IMR-90 (cell line): ENCODE data around the gene PPP6R3. TPM values are rescaled to one million over a fixed set of nuclear protein-coding genes. Genes with fewer than 3 reads are reported as not detected.

Experiments
- ATAC-seq: fragments of 200-7000 bp; cut with Tn5 transposase; 2 replicates; pipeline ENCODE4 v1.9.1; 2020; ENCODE audit warnings: low read depth, mild to moderate bottlenecking, moderate library complexity
- BruUV-seq: library from RNA; stranded (reverse); fragments of 400-500 nt; replicated peaks from 2 replicates; lab custom pipeline; 2021; lab: Mats Ljungman, UMichigan
- CTCF ChIA-PET: fragments of 300-600 bp; formaldehyde crosslinking; extraction: SDS; loops from one replicate; lab custom pipeline; 2021; ENCODE audit warnings: antibody characterized with exemption; lab: Yijun Ruan, JAX
- POLR2A ChIA-PET: fragments of 300-600 bp; sonication (Branson Sonifier 250); formaldehyde crosslinking; loops from one replicate; lab custom pipeline; 2022; ENCODE audit warnings: antibody characterized with exemption; ENCODE audit not compliant: unreplicated experiment; lab: Charles Lee
- DNase-seq: peaks from one replicate; pipeline ENCODE4 v3.0.0; 2013
- H2AFZ ChIP-seq: replicated peaks from 2 replicates; pipeline ENCODE3; 2013; ENCODE audit warnings: low read length, mild to moderate bottlenecking; ENCODE audit not compliant: poor library complexity
- H2AK5ac ChIP-seq: 2 replicates; pipeline ENCODE4 v1.6.1; 2013; ENCODE audit warnings: low read depth, low read length, inconsistent platforms
- H2AK9ac ChIP-seq: replicated peaks from 2 replicates; pipeline ENCODE3; 2013; ENCODE audit warnings: mild to moderate bottlenecking, low read depth, low read length, moderate library complexity; ENCODE audit not compliant: poor library complexity
- H2BK120ac ChIP-seq: 2 replicates; pipeline ENCODE4 v1.6.1; 2013; ENCODE audit warnings: low read depth, low read length, inconsistent platforms
- H2BK15ac ChIP-seq: 3 replicates; pipeline ENCODE4 v1.6.1; 2013; ENCODE audit warnings: low read depth, low read length, inconsistent platforms
- H2BK20ac ChIP-seq: 2 replicates; pipeline ENCODE4 v1.6.1; 2013; ENCODE audit warnings: low read depth, mild to moderate bottlenecking, inconsistent platforms, low read length, moderate library complexity
- H2BK5ac ChIP-seq: 2 replicates; pipeline ENCODE4 v1.6.1; 2013; ENCODE audit warnings: mild to moderate bottlenecking, low read depth, low read length, inconsistent platforms; ENCODE audit not compliant: poor library complexity, severe bottlenecking
- H3K14ac ChIP-seq: replicated peaks from 2 replicates; pipeline ENCODE4 v1.6.1; 2013; ENCODE audit warnings: low read depth, low read length, inconsistent platforms
- H3K18ac ChIP-seq: 2 replicates; pipeline ENCODE4 v1.6.1; 2013; ENCODE audit warnings: low read depth, low read length, control low read depth
- H3K23ac ChIP-seq: 2 replicates; pipeline ENCODE4 v1.6.1; 2013; ENCODE audit warnings: low read depth, low read length, inconsistent platforms
- H3K27ac ChIP-seq: 2 replicates; pipeline ENCODE4 v1.5.1; 2013; ENCODE audit warnings: mild to moderate bottlenecking, control low read depth, low read length; ENCODE audit not compliant: insufficient read depth
- H3K27me3 ChIP-seq: 2 replicates; pipeline ENCODE4 v1.6.1; 2013; ENCODE audit warnings: low read length; ENCODE audit not compliant: control insufficient read depth, insufficient read depth
- H3K36me3 ChIP-seq: 2 replicates; pipeline ENCODE4 v1.6.1; 2013; ENCODE audit warnings: low read length, mixed read lengths; ENCODE audit not compliant: control insufficient read depth, insufficient read depth
- H3K4ac ChIP-seq: 2 replicates; pipeline ENCODE4 v1.6.1; 2013; ENCODE audit warnings: low read depth, low read length, inconsistent platforms
- H3K4me1 ChIP-seq: 2 replicates; pipeline ENCODE4 v1.6.1; 2013; ENCODE audit warnings: low read length, mixed read lengths; ENCODE audit not compliant: control insufficient read depth, insufficient read depth
- H3K4me2 ChIP-seq: 2 replicates; pipeline ENCODE4 v1.6.1; 2013; ENCODE audit warnings: low read depth, mild to moderate bottlenecking, control low read depth, low read length, moderate library complexity
- H3K4me3 ChIP-seq: 2 replicates; pipeline ENCODE4 v1.5.1; 2013; ENCODE audit warnings: low read depth, mild to moderate bottlenecking, control low read depth, low read length, moderate library complexity; ENCODE audit not compliant: insufficient read depth
- H3K56ac ChIP-seq: 2 replicates; pipeline ENCODE4 v1.6.1; 2013; ENCODE audit warnings: low read length, inconsistent platforms; ENCODE audit not compliant: insufficient read depth; ENCODE audit errors: extremely low read depth
- H3K79me1 ChIP-seq, 2 experiments: 2 replicates each; pipeline ENCODE4 v1.6.1; 2013; ENCODE audit warnings: low read length in 2 of 2, inconsistent platforms in 1 of 2, low read depth in 1 of 2
- H3K9ac ChIP-seq: 2 replicates; pipeline ENCODE4 v1.6.1; 2013; ENCODE audit warnings: low read depth, low read length, control low read depth
- H3K9me1 ChIP-seq: 2 replicates; pipeline ENCODE4 v1.6.1; 2013; ENCODE audit warnings: low read length, inconsistent platforms; ENCODE audit not compliant: insufficient read depth
- H3K9me3 ChIP-seq: 2 replicates; pipeline ENCODE4 v1.6.1; 2013; ENCODE audit warnings: low read length; ENCODE audit not compliant: control insufficient read depth, insufficient read depth
- H4K20me1 ChIP-seq: 2 replicates; pipeline ENCODE4 v1.6.1; 2013; ENCODE audit warnings: low read length, inconsistent platforms; ENCODE audit not compliant: insufficient read depth
- H4K5ac ChIP-seq: 2 replicates; pipeline ENCODE4 v1.6.1; 2013; ENCODE audit warnings: mild to moderate bottlenecking, low read depth, low read length, control low read depth
- H4K8ac ChIP-seq, 2 experiments: 2 replicates each; pipeline ENCODE4 v1.6.1; 2013; ENCODE audit warnings: low read depth in 2 of 2, low read length in 2 of 2, control low read depth in 1 of 2, inconsistent platforms in 1 of 2
- H4K91ac ChIP-seq: 2 replicates; pipeline ENCODE4 v1.6.1; 2013; ENCODE audit warnings: low read depth, low read length, inconsistent platforms; ENCODE audit not compliant: insufficient read depth
- BHLHE40 ChIP-seq: fragments of 150-350 bp; IDR thresholded peaks from 2 replicates; pipeline ENCODE4 v1.6.1; 2016; ENCODE audit warnings: mild to moderate bottlenecking, low read depth, low read length
- CHD1 ChIP-seq: IDR thresholded peaks from 2 replicates; pipeline ENCODE4 v1.6.1; 2012; ENCODE audit warnings: low read depth, low read length, improper control_type of control experiment
- FOS ChIP-seq: fragments of 150-350 bp; IDR thresholded peaks from 2 replicates; pipeline ENCODE4 v1.6.1; 2016; ENCODE audit warnings: low read depth, low read length
- MAFK ChIP-seq: IDR thresholded peaks from 2 replicates; pipeline ENCODE4 v1.6.1; 2012; ENCODE audit warnings: low read depth, low read length, improper control_type of control experiment
- MXI1 ChIP-seq: IDR thresholded peaks from 2 replicates; pipeline ENCODE4 v1.6.1; 2012; ENCODE audit warnings: low read depth, mild to moderate bottlenecking, low read length, moderate library complexity, borderline replicate concordance
- NFE2L2 ChIP-seq: fragments of 150-350 bp; IDR thresholded peaks from 2 replicates; pipeline ENCODE4 v1.6.1; 2016; ENCODE audit warnings: low read depth, mild to moderate bottlenecking, low read length
- POLR2A ChIP-seq: IDR thresholded peaks from 2 replicates; pipeline ENCODE4 v1.6.1; 2012; ENCODE audit warnings: mild to moderate bottlenecking, low read depth, low read length
- RAD21 ChIP-seq: IDR thresholded peaks from 2 replicates; pipeline ENCODE4 v1.6.1; 2012; ENCODE audit warnings: low read length, improper control_type of control experiment
- RCOR1 ChIP-seq: IDR thresholded peaks from 2 replicates; pipeline ENCODE4 v1.6.1; 2012; ENCODE audit warnings: mild to moderate bottlenecking, low read length, improper control_type of control experiment; ENCODE audit not compliant: insufficient replicate concordance
- RFX5 ChIP-seq: IDR thresholded peaks from 2 replicates; pipeline ENCODE4 v1.8.0; 2012; ENCODE audit warnings: low read depth, mild to moderate bottlenecking, low read length, moderate library complexity
- SMC3 ChIP-seq: fragments of 150-350 bp; IDR thresholded peaks from 2 replicates; pipeline ENCODE4 v1.6.1; 2016; ENCODE audit warnings: low read depth, mild to moderate bottlenecking, antibody characterized with exemption, low read length, moderate library complexity
- WGBS, 2 experiments: methylation state at CpG; one replicate each; pipeline versions ENCODE4 v1.1.5 to v1.1.7; 2013; ENCODE audit warnings: missing lambda C conversion rate in 2 of 2; ENCODE audit not compliant: insufficient read length in 1 of 2; ENCODE audit errors: extremely low coverage in 2 of 2; 5-methylcytosine and 5-hydroxymethylcytosine counted together
- dilution Hi-C: fragments of 300-500 bp; cut with HindIII; formaldehyde crosslinking; loops from one replicate; pipeline ENCODE4 v1.14.3; 2018; ENCODE audit warnings: low sequenced_read_pairs; ENCODE audit not compliant: unreplicated experiment
- in situ Hi-C: fragments of 300-500 bp; cut with MboI; formaldehyde crosslinking; loops from 3 replicates; pipeline ENCODE4 v1.14.3; 2019; ENCODE audit warnings: low sequenced_read_pairs, inconsistent platforms, mixed read lengths
- intact Hi-C: fragments of 100-400 bp; cut with micrococcal nuclease; formaldehyde crosslinking; loops from 2 replicates; pipeline ENCODE4 v1.10.0; 2022
- polyA plus RNA-seq, 3 experiments: library from polyadenylated mRNA; depleted of rRNA; stranded (reverse); fragments of >200 nt; gene quantifications; 2 replicates each; pipeline ENCODE4 v1.2.3, GENCODE V29; 2012; ENCODE audit warnings: low replicate concordance in 1 of 3
- total RNA-seq: library from RNA; depleted of rRNA; stranded (reverse); fragments of >200 nt; gene quantifications from 2 replicates; pipeline ENCODE4 v1.2.3, GENCODE V29; 2012
- TF ChIP-seq, protein P1 (sequence below): fragments of 150-350 bp; IDR thresholded peaks from 2 replicates; pipeline ENCODE4 v1.6.1; 2017; ENCODE audit warnings: mild to moderate bottlenecking, antibody characterized with exemption, low read length, low read depth
- TF ChIP-seq, protein P2 (sequence below): fragments of 150-350 bp; IDR thresholded peaks from 2 replicates; pipeline ENCODE4 v1.6.1; 2016; ENCODE audit warnings: low read depth, mild to moderate bottlenecking, low read length, moderate library complexity, borderline replicate concordance

Gene PPP6R3
- total and polyA plus RNA-seq, 2 of the 4 experiments (the other 2 are of a cell fraction): 29.0 to 123 TPM

DNA sequence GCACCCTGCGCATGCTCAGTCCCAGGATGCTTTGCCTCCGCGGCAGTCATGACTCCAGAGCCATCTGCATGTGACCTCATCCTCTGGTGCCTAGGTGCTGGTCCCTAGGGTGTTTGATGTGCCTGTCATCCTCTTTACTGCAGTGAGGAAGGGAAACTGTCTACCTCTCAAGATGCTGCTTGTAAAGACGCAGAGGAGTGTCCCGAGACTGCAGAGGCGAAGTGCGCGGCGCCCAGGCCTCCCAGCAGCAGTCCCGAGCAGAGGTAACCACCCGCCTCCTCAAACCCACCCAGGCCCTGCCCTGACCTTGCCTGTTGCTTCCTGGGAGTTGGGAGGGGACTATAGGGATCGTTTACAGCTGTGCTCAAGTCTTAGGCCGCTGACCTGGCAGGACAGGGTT lies 149.2 kb downstream of the PPP6R3 start:
- no peak overlapping the region for H2AK9ac ChIP-seq
- H3K9me3 ChIP-seq: no peaks in the 10 kb centered on the region
- H3K4me3 ChIP-seq: no peak overlapping the region
- H3K9ac ChIP-seq: no peak overlapping the region
- no peak overlapping the region for H2BK15ac ChIP-seq
- H2AFZ ChIP-seq: no peak overlapping the region
- dilution Hi-C loops (no loop called here), intact Hi-C loops (loop anchor here (10.0 kb wide), 2 partner anchors 115 to 475 kb away; no protein-coding TSS in a partner anchor), in situ Hi-C loops (loop anchor here (25.0 kb wide), 1 partner anchor 1053 kb away; no protein-coding TSS in a partner anchor)
- H3K4me1 ChIP-seq: no peaks in the 10 kb centered on the region
- H3K56ac ChIP-seq: no peak overlapping the region
- no peak overlapping the region for H3K4ac ChIP-seq
- no peaks in the 10 kb centered on the region for H3K27me3 ChIP-seq
- H3K36me3 ChIP-seq: peaks cover 44% of the 10 kb centered on the region
- peaks cover 0 to 3% of the 10 kb centered on the region in 2 experiments; a peak in 1 of 4 replicates for H3K79me1 ChIP-seq
- H2BK5ac ChIP-seq: no peak overlapping the region
- TF ChIP-seq FOS (no peak), NFE2L2 (no peak), MXI1 (no peak), SMC3 (no peak), POLR2A (no peak), BHLHE40 (no peak), RFX5 (no peak), MAFK (no peak), RAD21 (no peak), RCOR1 (no peak), CHD1 (no peak)
- TF ChIP-seq, protein P1, sequence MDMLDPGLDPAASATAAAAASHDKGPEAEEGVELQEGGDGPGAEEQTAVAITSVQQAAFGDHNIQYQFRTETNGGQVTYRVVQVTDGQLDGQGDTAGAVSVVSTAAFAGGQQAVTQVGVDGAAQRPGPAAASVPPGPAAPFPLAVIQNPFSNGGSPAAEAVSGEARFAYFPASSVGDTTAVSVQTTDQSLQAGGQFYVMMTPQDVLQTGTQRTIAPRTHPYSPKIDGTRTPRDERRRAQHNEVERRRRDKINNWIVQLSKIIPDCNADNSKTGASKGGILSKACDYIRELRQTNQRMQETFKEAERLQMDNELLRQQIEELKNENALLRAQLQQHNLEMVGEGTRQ: no peak
- TF ChIP-seq, protein P2, sequence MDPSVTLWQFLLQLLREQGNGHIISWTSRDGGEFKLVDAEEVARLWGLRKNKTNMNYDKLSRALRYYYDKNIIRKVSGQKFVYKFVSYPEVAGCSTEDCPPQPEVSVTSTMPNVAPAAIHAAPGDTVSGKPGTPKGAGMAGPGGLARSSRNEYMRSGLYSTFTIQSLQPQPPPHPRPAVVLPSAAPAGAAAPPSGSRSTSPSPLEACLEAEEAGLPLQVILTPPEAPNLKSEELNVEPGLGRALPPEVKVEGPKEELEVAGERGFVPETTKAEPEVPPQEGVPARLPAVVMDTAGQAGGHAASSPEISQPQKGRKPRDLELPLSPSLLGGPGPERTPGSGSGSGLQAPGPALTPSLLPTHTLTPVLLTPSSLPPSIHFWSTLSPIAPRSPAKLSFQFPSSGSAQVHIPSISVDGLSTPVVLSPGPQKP: no peak
- H2BK20ac ChIP-seq: no peak overlapping the region
- WGBS, 2 experiments: 69% methylated on average over 2 of the region's 13 CpGs; no CpG with 5 or more reads in 1 of the 2 experiments
- no peak overlapping the region for H4K8ac ChIP-seq
- BruUV-seq: no TSS peak
- no peak overlapping the region for H3K18ac ChIP-seq
- H3K14ac ChIP-seq: no peak overlapping the region
- no peak overlapping the region for H2AK5ac ChIP-seq
- no peaks in the 10 kb centered on the region; the same call in 1 of the 2 replicates for H4K20me1 ChIP-seq
- H3K4me2 ChIP-seq: no peak overlapping the region
- H4K91ac ChIP-seq: no peak overlapping the region
- H3K9me1 ChIP-seq: no peaks in the 10 kb centered on the region; the same call in 1 of the 2 replicates
- H4K5ac ChIP-seq: no peak overlapping the region
- DNase-seq: no peak
- no peak overlapping the region for H3K27ac ChIP-seq
- ChIA-PET POLR2A (interaction anchor here (0.6 kb wide), 1 partner anchor 178 kb away, joined by 3 read pairs; no protein-coding TSS in a partner anchor), CTCF (no interaction called here)
- no peak overlapping the region for H3K23ac ChIP-seq
- ATAC-seq: no peak
- H2BK120ac ChIP-seq: no peak overlapping the region
